HepG2 (cell line): ENCODE results near the gene RAB40AL.

ENCODE experiments used
- FOXP1 ChIP-seq, 2 experiments: fragments of 450-650 bp in 1 of 2; IDR thresholded peaks; 2 replicates each; pipeline ENCODE4 v1.6.1; 2017 to 2018; ENCODE audit warnings: antibody characterized with exemption in 1 of 2
- REST ChIP-seq, 2 experiments: IDR thresholded peaks; 2 replicates each; pipeline ENCODE4 v1.6.1; 2011 to 2012; ENCODE audit warnings: low read length in 2 of 2, borderline replicate concordance in 1 of 2, low read depth in 1 of 2, mild to moderate bottlenecking in 1 of 2, moderate library complexity in 1 of 2
- TBL1XR1 ChIP-seq: fragments of 150-350 bp; IDR thresholded peaks from 2 replicates; pipeline ENCODE4 v1.6.1; 2014; ENCODE audit warnings: borderline replicate concordance, low read length; ENCODE audit not compliant: partially characterized antibody
- ZNF10 ChIP-seq: sonication (generic); formaldehyde crosslinking; IDR thresholded peaks from 2 replicates; pipeline ENCODE4 v1.4.0; 2020; ENCODE audit warnings: mild to moderate bottlenecking, low read depth, missing genetic modification reagents, borderline replicate concordance
- ZNF253 ChIP-seq: sonication (generic); formaldehyde crosslinking; IDR thresholded peaks from 2 replicates; pipeline ENCODE4 v1.8.0; 2022; ENCODE audit warnings: mild to moderate bottlenecking, missing genetic modification reagents, borderline replicate concordance

- TF ChIP-seq ZNF253 = no peak
- no peak for TF ChIP-seq ZNF10 (CRISPR knock-in tag)
- TF ChIP-seq REST (IDR thresholded peaks at IDR 0.05; ENCODE audit: borderline replicate concordance in 1 of 2, low read depth in 1 of 2, low read length in 2 of 2) = no peak
- TF ChIP-seq FOXP1 (IDR thresholded peaks at IDR 0.05) = no peak
- no peak for TF ChIP-seq FOXP1 (CRISPR knock-in tag; IDR thresholded peaks at IDR 0.05)
- TF ChIP-seq TBL1XR1 = no peak
Observed at GRCh38 chrX:102966701-102967100, 29.6 kb downstream of the RAB40AL start.
